CD4-positive, CD25-positive, alpha-beta regulatory T cell (primary cell): ENCODE measurements around the gene FCMR. TPM values are rescaled to one million over a fixed set of nuclear protein-coding genes. Genes with fewer than 3 reads are reported as not detected.
A peak's percentile ranks its signal among the peaks of the same experiment; 100 is the strongest.

Source experiments
- ATAC-seq, 2 donors: fragments of 150-1000 bp; cut with Tn5 transposase; one replicate each; pipeline ENCODE4 v1.10.0; 2021; ENCODE audit warnings: low read depth in 2 of 2, moderate number of reproducible peaks in 2 of 2, moderate library complexity in 1 of 2
- DNase-seq, 3 donors: peaks; one replicate each; pipeline versions ENCODE4 v3.0.0 to v3.0.0-alpha.2; 2012 to 2022; ENCODE audit warnings: mixed read lengths in 1 of 3
- H3K27ac ChIP-seq: one replicate; pipeline ENCODE4 v1.7.0; 2013; ENCODE audit warnings: mild to moderate bottlenecking, low read length; ENCODE audit not compliant: insufficient read depth, poor library complexity, severe bottlenecking
- H3K27me3 ChIP-seq: one replicate; pipeline ENCODE4 v1.7.0; 2013; ENCODE audit warnings: low read length; ENCODE audit not compliant: control insufficient read depth, insufficient read depth
- H3K36me3 ChIP-seq: one replicate; pipeline ENCODE4 v1.7.0; 2013; ENCODE audit warnings: mild to moderate bottlenecking, low read length, moderate library complexity; ENCODE audit not compliant: control insufficient read depth, insufficient read depth
- H3K4me1 ChIP-seq: 2 replicates; pipeline ENCODE4 v1.7.0; 2013; ENCODE audit warnings: mild to moderate bottlenecking, low read length; ENCODE audit not compliant: insufficient read depth, control insufficient read depth, poor library complexity, severe bottlenecking
- H3K4me3 ChIP-seq: one replicate; pipeline ENCODE4 v1.7.0; 2013; ENCODE audit warnings: low read depth, mild to moderate bottlenecking, low read length, moderate library complexity
- H3K9me3 ChIP-seq, 2 experiments: 1 replicate in 1 of 2; 2 replicates in 1 of 2; pipeline ENCODE4 v1.7.0; 2013; ENCODE audit warnings: low read length in 2 of 2, mild to moderate bottlenecking in 1 of 2, moderate library complexity in 1 of 2; ENCODE audit not compliant: control insufficient read depth in 2 of 2
- H3K27ac Mint-ChIP-seq, 3 donors: one replicate each; pipeline ENCODE4 v1.8.0; 2020 to 2022; ENCODE audit warnings: mild to moderate bottlenecking in 3 of 3, mixed read lengths in 3 of 3, moderate library complexity in 2 of 3
- H3K27me3 Mint-ChIP-seq: one replicate; pipeline ENCODE4 v1.8.0; 2022; ENCODE audit warnings: mild to moderate bottlenecking, mixed read lengths
- H3K36me3 Mint-ChIP-seq: one replicate; pipeline ENCODE4 v1.8.0; 2020; ENCODE audit warnings: mixed read lengths
- H3K4me1 Mint-ChIP-seq, 4 donors: one replicate each; pipeline ENCODE4 v1.8.0; 2020 to 2022; ENCODE audit warnings: mixed read lengths in 4 of 4, mild to moderate bottlenecking in 1 of 4
- H3K4me3 Mint-ChIP-seq, 4 donors: one replicate each; pipeline ENCODE4 v1.8.0; 2020 to 2022; ENCODE audit warnings: mild to moderate bottlenecking in 4 of 4, mixed read lengths in 4 of 4, moderate library complexity in 3 of 4
- H3K9me3 Mint-ChIP-seq, 7 donors: one replicate each; pipeline ENCODE4 v1.8.0; 2020 to 2022; ENCODE audit warnings: mixed read lengths in 7 of 7, mild to moderate bottlenecking in 3 of 7, moderate library complexity in 2 of 7
- polyA plus RNA-seq, 4 donors: library from polyadenylated mRNA; unstranded; fragments of 300-500 nt; fragmentation: Illumina TruSeq; gene quantifications; one replicate each; pipeline ENCODE4 v1.2.3, GENCODE V29; 2021
- total RNA-seq: library from RNA; stranded (reverse); gene quantifications from one replicate; pipeline ENCODE4 v1.2.3, GENCODE V29; 2022

Gene FCMR
- total and polyA plus RNA-seq, 5 donors from 2014 or later: 393 to 986 (median 935) TPM

DNA sequence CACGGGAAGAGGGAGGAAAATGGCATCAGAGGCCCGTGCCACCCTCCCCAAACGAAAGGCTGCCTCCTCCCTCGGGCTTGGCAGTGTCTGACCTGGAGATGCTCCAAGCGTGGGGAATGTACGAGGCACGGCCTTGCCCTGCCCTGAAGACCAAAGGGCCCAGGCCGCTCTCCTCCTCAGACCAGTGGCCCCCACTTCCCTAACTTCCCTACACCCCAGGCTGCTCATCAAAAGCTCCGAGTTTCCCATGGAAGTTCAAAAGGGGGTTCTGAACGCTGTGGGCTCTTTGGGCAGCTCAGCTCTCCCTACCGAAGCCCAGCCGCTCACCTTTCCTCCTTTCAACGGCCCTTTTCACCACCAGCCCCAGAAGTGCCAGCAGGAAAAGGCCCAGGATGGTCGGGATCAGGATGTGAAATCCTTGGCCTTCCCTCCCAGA, 11.8 kb downstream of the FCMR start:
- Mint-ChIP-seq H3K4me1 (peaks cover 39 to 94% (median 78%) of the 10 kb centered on the region in 4 donors), H3K27me3 (no peaks in the 10 kb centered on the region), H3K4me3 (peak overlapping the region in 2 of 4 donors; percentile 73 to 74), H3K36me3 (peaks cover 70% of the 10 kb centered on the region), H3K9me3 (no peaks in the 10 kb centered on the region), H3K27ac (peak overlapping the region in 2 of 3 donors; percentile 20 to 60)
- H3K4me1 ChIP-seq: peaks cover 98% of the 10 kb centered on the region
- no peaks in the 10 kb centered on the region for H3K9me3 ChIP-seq
- ATAC-seq (no peak), DNase-seq (no peak)
- peak overlapping the region; percentile 71 for H3K27ac ChIP-seq
- peaks cover 88% of the 10 kb centered on the region for H3K36me3 ChIP-seq
- H3K4me3 ChIP-seq: peak overlapping the region; percentile 53
- no peaks in the 10 kb centered on the region for H3K27me3 ChIP-seq

DNA sequence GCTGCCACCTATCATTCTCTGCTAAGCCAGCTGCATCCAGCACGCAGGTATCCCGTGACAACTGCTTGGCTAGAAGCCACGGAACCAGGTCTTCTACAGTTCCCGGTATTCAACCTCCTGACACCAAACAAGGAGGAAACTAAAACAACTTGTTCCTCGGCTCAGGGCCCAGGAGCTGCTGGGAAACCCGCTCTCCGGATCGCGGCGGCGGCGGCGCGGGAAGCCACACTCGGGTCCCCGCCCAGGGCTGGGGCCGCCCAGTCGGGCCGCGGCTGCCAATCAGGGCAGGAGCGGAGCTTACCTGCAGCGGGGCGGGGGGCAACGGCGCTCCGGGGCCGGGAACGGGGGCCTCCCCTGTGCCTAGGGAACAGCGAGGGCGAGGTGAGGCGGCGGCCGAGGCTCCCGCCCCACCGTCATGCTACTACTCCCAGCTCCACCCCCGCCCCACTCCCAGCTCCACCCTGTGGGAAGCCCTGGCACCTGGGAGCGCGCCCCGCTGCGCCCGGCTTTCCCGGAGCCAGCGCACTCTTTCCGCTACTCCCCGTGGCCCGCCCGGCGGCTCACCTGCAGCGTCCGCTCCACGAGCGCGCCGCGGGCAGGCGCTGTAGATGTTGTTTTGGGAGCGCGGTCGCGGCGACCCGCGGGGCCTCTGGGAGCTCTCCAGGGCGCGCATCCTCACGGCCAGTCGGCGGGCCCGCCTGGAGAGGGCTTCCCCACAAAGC, 12.4 kb downstream of the FCMR start:
- DNase-seq: peak in 2 of 3 donors; percentile 42 to 53
- Histone ChIP-seq H3K4me1 (peaks cover 97% of the 10 kb centered on the region), H3K9me3 (no peaks in the 10 kb centered on the region), H3K27me3 (no peaks in the 10 kb centered on the region), H3K27ac (peak overlapping the region; percentile 71), H3K4me3 (peak overlapping the region; percentile 62), H3K36me3 (peaks cover 88% of the 10 kb centered on the region)
- Mint-ChIP-seq H3K36me3 (peaks cover 70% of the 10 kb centered on the region), H3K9me3 (no peaks in the 10 kb centered on the region), H3K27ac (peak overlapping the region; percentile 72 to 86 (median 72)), H3K4me3 (peak overlapping the region; percentile 76 to 89 (median 81)), H3K4me1 (peaks cover 39 to 94% (median 77%) of the 10 kb centered on the region in 4 donors), H3K27me3 (no peaks in the 10 kb centered on the region)
- ATAC-seq: peak; percentile 32 to 49

DNA sequence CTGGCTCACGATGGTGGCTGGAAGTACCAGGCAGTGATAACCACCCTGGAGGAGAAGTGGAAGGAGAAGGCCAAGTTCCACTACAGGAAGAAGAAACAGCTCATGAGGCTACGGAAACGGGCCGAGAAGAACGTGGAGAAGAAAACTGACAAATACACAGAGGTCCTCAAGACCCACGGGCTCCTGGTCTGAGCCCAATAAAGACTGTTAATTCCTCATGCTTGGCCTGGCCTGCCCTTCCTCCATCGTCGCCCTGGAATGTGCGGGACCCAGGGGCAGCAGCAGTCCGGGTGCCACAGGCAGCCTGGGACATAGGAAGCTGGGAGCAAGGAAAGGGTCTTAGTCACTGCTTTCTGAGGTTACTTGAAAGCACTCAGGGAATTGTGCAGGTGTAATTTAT, 13.7 kb downstream of the FCMR start:
- Mint-ChIP-seq H3K4me3 (peak overlapping the region in 3 of 4 donors; percentile 58 to 89 (median 68)), H3K4me1 (peaks cover 39 to 93% (median 69%) of the 10 kb centered on the region in 4 donors), H3K27me3 (no peaks in the 10 kb centered on the region), H3K9me3 (no peaks in the 10 kb centered on the region), H3K36me3 (peaks cover 70% of the 10 kb centered on the region), H3K27ac (peak overlapping the region; percentile 77 to 87 (median 86))
- Histone ChIP-seq H3K4me3 (no peak overlapping the region), H3K27ac (peak overlapping the region; percentile 71), H3K9me3 (no peaks in the 10 kb centered on the region), H3K27me3 (no peaks in the 10 kb centered on the region), H3K36me3 (peaks cover 89% of the 10 kb centered on the region), H3K4me1 (peaks cover 84% of the 10 kb centered on the region)
- no peak for ATAC-seq
- DNase-seq: no peak

DNA sequence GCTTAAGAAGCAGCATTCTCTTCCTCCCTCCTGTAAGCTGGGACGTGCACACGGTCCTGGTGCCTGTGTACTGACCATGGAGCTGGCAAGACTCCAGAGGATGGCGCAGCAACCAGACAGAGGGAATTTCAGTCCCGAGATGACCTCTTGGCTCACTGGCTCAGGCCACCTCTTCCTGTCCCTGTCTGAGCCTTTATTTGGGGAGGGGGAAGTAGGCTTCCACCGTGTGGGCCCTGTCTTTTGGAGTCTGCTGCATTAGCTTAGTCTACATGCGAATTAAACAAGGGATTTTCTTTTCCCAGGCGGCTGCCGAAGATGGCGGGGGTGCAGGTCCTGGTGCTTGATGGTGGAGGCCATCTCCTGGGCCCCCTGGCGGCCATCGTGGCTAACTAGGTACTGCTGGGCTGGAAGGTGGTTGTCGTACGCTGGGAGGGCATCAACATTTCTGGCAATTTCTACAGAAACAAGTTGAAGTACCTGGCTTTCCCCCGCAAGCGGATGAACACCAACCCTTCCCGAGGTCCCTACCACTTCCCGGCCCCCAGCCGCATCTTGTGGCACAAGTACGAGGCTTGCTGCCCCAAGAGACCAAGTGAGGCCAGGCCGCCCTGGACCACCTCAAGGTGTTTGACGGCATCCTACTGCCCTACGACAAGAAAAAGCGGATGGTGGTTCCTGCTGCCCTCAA, 14.3 kb downstream of the FCMR start:
- Histone ChIP-seq H3K27ac (peak overlapping the region; percentile 71), H3K27me3 (no peaks in the 10 kb centered on the region)

DNA sequence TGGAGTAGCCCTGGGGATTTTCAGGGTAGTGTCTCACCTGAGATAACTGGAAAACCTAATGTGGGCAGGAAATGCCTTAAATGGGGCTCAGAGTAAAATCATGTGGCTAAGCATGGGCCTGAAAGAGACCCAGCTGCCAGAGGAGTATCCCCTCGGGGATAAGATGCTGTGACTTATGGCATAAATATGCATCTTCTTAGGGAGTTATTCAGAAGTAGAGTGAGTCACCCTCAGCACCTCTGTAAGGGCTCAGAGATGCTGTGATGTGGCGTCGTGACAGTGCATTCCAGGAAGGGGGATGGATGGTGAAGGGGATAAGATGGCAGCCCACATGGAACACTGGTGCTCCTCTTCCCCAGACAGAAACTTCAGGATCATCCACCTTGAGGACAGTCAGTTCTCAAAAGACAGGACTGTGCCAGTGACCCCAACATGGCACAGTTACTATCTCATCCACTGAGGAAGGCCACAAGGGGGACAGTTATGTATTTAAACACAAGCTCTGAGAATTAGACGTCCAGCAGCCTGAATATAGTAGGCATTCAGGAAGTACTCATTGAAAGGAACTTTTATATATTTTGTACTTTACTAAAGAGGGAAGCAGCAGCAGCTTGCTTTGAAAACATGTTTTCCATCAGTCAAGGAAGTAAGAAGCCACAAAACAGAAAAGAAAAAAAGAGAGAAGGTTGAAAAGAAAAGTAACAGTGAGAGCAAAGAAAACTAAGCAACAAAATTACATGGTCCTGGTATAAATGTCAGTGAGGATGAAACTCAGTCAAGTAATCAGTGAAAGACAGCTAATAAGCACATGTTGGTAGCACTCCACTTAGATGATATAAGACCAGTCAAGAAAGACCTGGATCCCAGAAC, 16.2 kb downstream of the FCMR start:
- H3K4me3 ChIP-seq: peak overlapping the region; percentile 72
- Mint-ChIP-seq H3K4me1 (peaks cover 23 to 92% (median 57%) of the 10 kb centered on the region in 4 donors), H3K9me3 (no peaks in the 10 kb centered on the region), H3K27me3 (no peaks in the 10 kb centered on the region), H3K36me3 (peaks cover 60% of the 10 kb centered on the region), H3K4me3 (peak overlapping the region; percentile 52 to 93 (median 84)), H3K27ac (peak overlapping the region; percentile 82 to 99 (median 86))
- peaks cover 70% of the 10 kb centered on the region for H3K36me3 ChIP-seq
- ATAC-seq: peak; percentile 63 to 72
- H3K9me3 ChIP-seq: no peaks in the 10 kb centered on the region
- DNase-seq: no peak
- peak overlapping the region; percentile 51 for H3K27ac ChIP-seq
- peaks cover 62% of the 10 kb centered on the region for H3K4me1 ChIP-seq
- H3K27me3 ChIP-seq: no peaks in the 10 kb centered on the region

More for the DNA sequence above, 14.3 kb downstream of the FCMR start:
- peaks cover 70% of the 10 kb centered on the region for H3K36me3 Mint-ChIP-seq
- H3K4me3 Mint-ChIP-seq: peak overlapping the region in 3 of 4 donors; percentile 58 to 89 (median 68)
- peaks cover 89% of the 10 kb centered on the region for H3K36me3 ChIP-seq
- H3K9me3 Mint-ChIP-seq: no peaks in the 10 kb centered on the region
- H3K9me3 ChIP-seq: no peaks in the 10 kb centered on the region
- DNase-seq (no peak), ATAC-seq (no peak)
- H3K27me3 Mint-ChIP-seq: no peaks in the 10 kb centered on the region
- H3K4me1 Mint-ChIP-seq: peaks cover 35 to 92% (median 67%) of the 10 kb centered on the region in 4 donors
- H3K4me3 ChIP-seq: peak overlapping the region; percentile 19
- H3K27ac Mint-ChIP-seq: peak overlapping the region; percentile 82 to 87 (median 86)
- H3K4me1 ChIP-seq: peaks cover 78% of the 10 kb centered on the region

DNA sequence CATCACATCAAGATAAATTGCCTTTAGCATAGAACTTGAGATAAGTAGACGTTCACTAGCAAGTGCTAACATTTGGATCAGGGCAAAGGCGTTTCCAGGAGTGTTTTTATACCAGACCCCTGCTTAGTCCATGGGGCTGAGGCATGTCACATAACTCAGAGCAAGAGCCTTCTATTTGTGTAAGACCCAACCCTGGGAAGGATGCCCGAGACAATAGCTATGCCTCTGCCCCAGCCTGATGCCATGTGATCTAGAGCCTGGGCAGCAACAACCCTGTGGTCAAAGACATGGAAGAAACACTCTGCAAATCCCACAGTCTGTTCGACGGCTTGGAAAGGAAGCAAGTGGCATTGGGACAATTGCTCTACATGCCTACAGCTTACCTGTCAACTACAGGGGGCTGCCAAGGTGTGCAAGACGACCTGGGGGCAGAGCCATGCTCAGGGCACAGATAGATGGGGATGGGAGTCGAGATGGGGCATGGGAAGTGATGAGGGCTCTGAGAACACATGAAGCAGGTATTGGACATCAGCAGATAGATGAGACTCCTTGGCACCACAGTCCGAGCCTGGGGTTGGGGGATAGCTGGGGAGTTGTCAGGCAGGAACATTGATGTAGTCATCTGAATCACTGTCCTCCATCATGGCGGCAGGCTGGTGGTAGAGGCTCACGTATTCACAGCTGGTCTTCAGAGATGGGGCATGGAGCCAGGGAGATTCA, 17.2 kb downstream of the FCMR start:
- H3K27ac Mint-ChIP-seq: peak overlapping the region; percentile 82 to 99 (median 86)
- DNase-seq (no peak), ATAC-seq (no peak)
- Histone ChIP-seq H3K4me1 (peaks cover 53% of the 10 kb centered on the region), H3K36me3 (peaks cover 63% of the 10 kb centered on the region), H3K4me3 (no peak overlapping the region), H3K27me3 (no peaks in the 10 kb centered on the region), H3K9me3 (no peaks in the 10 kb centered on the region), H3K27ac (peak overlapping the region; percentile 51)
- H3K4me1 Mint-ChIP-seq: peaks cover 21 to 92% (median 60%) of the 10 kb centered on the region in 4 donors
- H3K27me3 Mint-ChIP-seq: no peaks in the 10 kb centered on the region
- H3K4me3 Mint-ChIP-seq: peak overlapping the region in 3 of 4 donors; percentile 52 to 88 (median 80)
- H3K36me3 Mint-ChIP-seq: peaks cover 58% of the 10 kb centered on the region
- no peaks in the 10 kb centered on the region for H3K9me3 Mint-ChIP-seq

DNA sequence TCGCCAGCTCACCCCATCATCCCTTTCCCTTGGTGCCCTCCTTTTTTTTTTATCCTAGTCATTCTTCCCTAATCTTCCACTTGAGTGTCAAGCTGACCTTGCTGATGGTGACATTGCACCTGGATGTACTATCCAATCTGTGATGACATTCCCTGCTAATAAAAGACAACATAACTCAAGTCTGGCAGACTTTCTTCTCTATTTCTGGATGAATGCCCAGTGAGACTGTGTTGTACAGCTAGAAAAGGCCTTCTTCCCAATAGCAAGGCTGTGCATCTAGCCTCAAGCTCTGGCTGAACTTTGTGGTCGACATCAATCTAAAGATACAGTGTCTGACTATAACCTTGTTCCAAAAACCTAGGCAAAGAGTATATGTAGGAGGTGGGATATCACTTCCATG, 18.1 kb downstream of the FCMR start:
- no peak overlapping the region for H3K4me3 ChIP-seq
- no peaks in the 10 kb centered on the region for H3K27me3 ChIP-seq
- peak overlapping the region in 2 of 3 donors; percentile 54 to 67 for H3K27ac Mint-ChIP-seq
- no peaks in the 10 kb centered on the region for H3K9me3 ChIP-seq
- peaks cover 21 to 96% (median 57%) of the 10 kb centered on the region in 4 donors for H3K4me1 Mint-ChIP-seq
- peak overlapping the region in 2 of 4 donors; percentile 45 to 88 for H3K4me3 Mint-ChIP-seq
- H3K36me3 ChIP-seq: peaks cover 59% of the 10 kb centered on the region
- peaks cover 54% of the 10 kb centered on the region for H3K36me3 Mint-ChIP-seq
- H3K27me3 Mint-ChIP-seq: no peaks in the 10 kb centered on the region
- H3K27ac ChIP-seq: no peak overlapping the region
- no peak for ATAC-seq
- no peaks in the 10 kb centered on the region for H3K9me3 Mint-ChIP-seq
- no peak for DNase-seq
- peaks cover 45% of the 10 kb centered on the region for H3K4me1 ChIP-seq
